Liver (tissue), 9 donors: Measurements from ENCODE around the gene LIPJ. TPM values are rescaled to one million over a fixed set of nuclear protein-coding genes. Genes with fewer than 3 reads are reported as not detected.

Source experiments
- DNase-seq: peaks from one replicate; pipeline ENCODE4 v3.0.0-alpha.2; 2017; ENCODE audit warnings: low spot score
- H3K27ac ChIP-seq, 2 donors: one replicate each; pipeline ENCODE4 v1.7.0; 2013; ENCODE audit warnings: inconsistent platforms in 2 of 2, low read length in 2 of 2, control low read depth in 1 of 2, low read depth in 1 of 2, mild to moderate bottlenecking in 1 of 2
- H3K27me3 ChIP-seq, 4 donors: one replicate each; pipeline versions ENCODE4 v1.6.1 to v1.7.0; 2013; ENCODE audit warnings: low read length in 3 of 4, inconsistent platforms in 1 of 4, mild to moderate bottlenecking in 1 of 4, moderate library complexity in 1 of 4; ENCODE audit not compliant: control insufficient read depth in 4 of 4, insufficient read depth in 4 of 4
- H3K36me3 ChIP-seq, 4 donors: one replicate each; pipeline versions ENCODE4 v1.6.1 to v1.7.0; 2013; ENCODE audit warnings: low read length in 3 of 4, mild to moderate bottlenecking in 3 of 4, low read depth in 1 of 4, moderate library complexity in 1 of 4; ENCODE audit not compliant: control insufficient read depth in 4 of 4, insufficient read depth in 3 of 4
- H3K4me1 ChIP-seq, 4 donors: one replicate each; pipeline versions ENCODE4 v1.6.1 to v1.7.0; 2013; ENCODE audit warnings: low read length in 3 of 4, mild to moderate bottlenecking in 3 of 4, moderate library complexity in 1 of 4; ENCODE audit not compliant: control insufficient read depth in 4 of 4, insufficient read depth in 4 of 4
- H3K4me3 ChIP-seq, 3 donors: one replicate each; pipeline versions ENCODE4 v1.6.1 to v1.7.0; 2013; ENCODE audit warnings: low read length in 3 of 3, control low read depth in 1 of 3, low read depth in 1 of 3, mild to moderate bottlenecking in 1 of 3
- H3K9ac ChIP-seq, 2 donors: one replicate each; pipeline ENCODE4 v1.7.0; 2013; ENCODE audit warnings: low read length in 2 of 2, mild to moderate bottlenecking in 2 of 2, moderate library complexity in 2 of 2, control low read depth in 1 of 2, low read depth in 1 of 2
- H3K9me3 ChIP-seq, 4 donors: one replicate each; pipeline versions ENCODE4 v1.6.1 to v1.7.0; 2013; ENCODE audit warnings: low read length in 3 of 4; ENCODE audit not compliant: control insufficient read depth in 4 of 4
- ATF3 ChIP-seq: IDR thresholded peaks from 2 replicates; pipeline ENCODE4 v1.6.1; 2016; ENCODE audit warnings: antibody characterized with exemption
- CTCF ChIP-seq: fragments of 150-350 bp; IDR thresholded peaks from 2 replicates; pipeline ENCODE4 v1.5.1; 2017; ENCODE audit warnings: improper control_type of control experiment, low read depth, low read length; ENCODE audit not compliant: missing input control
- EGR1 ChIP-seq, 2 donors: IDR thresholded peaks; 2 replicates each; pipeline ENCODE4 v1.6.1; 2016 to 2018; ENCODE audit warnings: antibody characterized with exemption in 2 of 2, low read depth in 2 of 2
- FOXA1 ChIP-seq: IDR thresholded peaks from 2 replicates; pipeline ENCODE4 v1.6.1; 2016; ENCODE audit warnings: antibody characterized with exemption
- FOXA2 ChIP-seq: IDR thresholded peaks from 2 replicates; pipeline ENCODE4 v1.6.1; 2016; ENCODE audit warnings: antibody characterized with exemption
- GABPA ChIP-seq, 2 donors: IDR thresholded peaks in 1 of 2; conservative IDR thresholded peaks in 1 of 2; 2 replicates each; pipeline ENCODE4 v1.6.1; 2016; ENCODE audit warnings: antibody characterized with exemption in 2 of 2, mild to moderate bottlenecking in 1 of 2, moderate library complexity in 1 of 2
- HNF4A ChIP-seq, 2 donors: conservative IDR thresholded peaks; 2 replicates each; pipeline ENCODE4 v1.6.1; 2016; ENCODE audit warnings: antibody characterized with exemption in 2 of 2, mild to moderate bottlenecking in 2 of 2
- HNF4G ChIP-seq: IDR thresholded peaks from 2 replicates; pipeline ENCODE4 v1.6.1; 2016; ENCODE audit warnings: antibody characterized with exemption
- JUND ChIP-seq, 2 donors: IDR thresholded peaks; 2 replicates each; pipeline ENCODE4 v1.6.1; 2016; ENCODE audit warnings: antibody characterized with exemption in 2 of 2
- MAX ChIP-seq: IDR thresholded peaks from 2 replicates; pipeline ENCODE4 v1.6.1; 2016; ENCODE audit warnings: antibody characterized with exemption
- NR2F2 ChIP-seq: IDR thresholded peaks from 2 replicates; pipeline ENCODE4 v1.6.1; 2016; ENCODE audit warnings: antibody characterized with exemption
- RAD21 ChIP-seq, 2 donors: IDR thresholded peaks; 2 replicates each; pipeline ENCODE4 v1.6.1; 2016; ENCODE audit warnings: antibody characterized with exemption in 2 of 2, mild to moderate bottlenecking in 2 of 2
- REST ChIP-seq: IDR thresholded peaks from 2 replicates; pipeline ENCODE4 v1.6.1; 2016; ENCODE audit warnings: antibody characterized with exemption, mild to moderate bottlenecking
- RXRA ChIP-seq, 2 donors: IDR thresholded peaks; 2 replicates each; pipeline ENCODE4 v1.6.1; 2017 to 2018; ENCODE audit warnings: antibody characterized with exemption in 2 of 2, mild to moderate bottlenecking in 1 of 2
- SP1 ChIP-seq: IDR thresholded peaks from 2 replicates; pipeline ENCODE4 v1.6.1; 2018; ENCODE audit warnings: antibody characterized with exemption, mild to moderate bottlenecking
- TAF1 ChIP-seq: conservative IDR thresholded peaks from 2 replicates; pipeline ENCODE4 v1.6.1; 2016; ENCODE audit warnings: antibody characterized with exemption, mild to moderate bottlenecking
- YY1 ChIP-seq: IDR thresholded peaks from 2 replicates; pipeline ENCODE4 v1.6.1; 2016; ENCODE audit warnings: antibody characterized with exemption, mild to moderate bottlenecking
- ZBTB33 ChIP-seq: IDR thresholded peaks from 2 replicates; pipeline ENCODE4 v1.6.1; 2016; ENCODE audit warnings: antibody characterized with exemption
- WGBS: extraction: QIAGEN DNeasy Blood & Tissue Kit; methylation state at CpG from one replicate; pipeline ENCODE4 v1.1.7; 2013; 5-methylcytosine and 5-hydroxymethylcytosine counted together
- polyA plus RNA-seq, 2 donors: library from polyadenylated mRNA; stranded (reverse) in 1 of 2; unstranded in 1 of 2; fragments of 200-250 nt in 1 of 2; fragments of >200 nt in 1 of 2; fragmentation: Nextera tagmentation in 1 of 2; extraction: Ambion mirVana in 1 of 2; gene quantifications; one replicate each; pipeline versions ENCODE4 v1.2.1 to v1.2.3, GENCODE V29; 2013 to 2015
- total RNA-seq, 2 donors: library from RNA; depleted of rRNA; stranded (reverse); fragments of >200 nt; gene quantifications; one replicate each; pipeline ENCODE4 v1.2.3, GENCODE V29; 2014
- donor health status: healthy.
- donor health status: healthy.
- donor health status: healthy.
- donor health status: healthy.
- donor health status: healthy.

The LIPJ gene
- total and polyA plus RNA-seq, 4 donors, result 0.01 to 0.17 (median 0.11) TPM; not detected in 1

GRCh38 chr10:88608780-88609179, 22.2 kb downstream of the LIPJ start:
- Histone ChIP-seq H3K9ac (no peak overlapping the region), H3K27ac (no peak overlapping the region), H3K36me3 (no peaks in the 10 kb centered on the region), H3K9me3 (no peaks in the 10 kb centered on the region), H3K4me3 (no peak overlapping the region), H3K4me1 (no peaks in the 10 kb centered on the region), H3K27me3 (no peaks in the 10 kb centered on the region)
- TF ChIP-seq REST, result no peak
- DNase-seq, result no peak
- WGBS, result 95% methylated on average over 2 of the region's 2 CpGs

GRCh38 chr10:88616250-88616977, 29.9 kb downstream of the LIPJ start:
- no peak for DNase-seq
- Histone ChIP-seq H3K27ac (no peak overlapping the region), H3K27me3 (no peaks in the 10 kb centered on the region), H3K4me1 (peaks cover 0 to 17% (median 10%) of the 10 kb centered on the region in 4 donors), H3K9ac (no peak overlapping the region), H3K36me3 (no peaks in the 10 kb centered on the region), H3K4me3 (no peak overlapping the region), H3K9me3 (peaks cover 0 to 4% (median 1%) of the 10 kb centered on the region in 4 donors)
- TF ChIP-seq MAX (no peak), EGR1 (IDR thresholded peaks at IDR 0.05; ENCODE audit: low read depth in 2 of 2) (no peak), SP1 (no peak), ZBTB33 (no peak), YY1 (no peak), NR2F2 (no peak), FOXA1 (no peak), RAD21 (IDR thresholded peaks at IDR 0.05) (no peak), CTCF (no peak), HNF4A (conservative IDR thresholded peaks at IDR 0.05) (no peak), ATF3 (no peak), RXRA (IDR thresholded peaks at IDR 0.05) (no peak), JUND (IDR thresholded peaks at IDR 0.05) (no peak), FOXA2 (no peak), TAF1 (no peak), HNF4G (no peak), GABPA (IDR thresholded peaks at IDR 0.05 in 1 of 2, conservative IDR thresholded peaks at IDR 0.05 in 1 of 2) (no peak), REST (no peak)
- 93% methylated on average over 18 of the region's 18 CpGs for WGBS
